MCF 10A (cell line): ENCODE results near the gene PLA2G4C. TPM values are rescaled to one million over a fixed set of nuclear protein-coding genes. Genes with fewer than 3 reads are reported as not detected.

Source experiments
- BruUV-seq: library from RNA; stranded (reverse); fragments of 400-500 nt; replicated peaks from 2 replicates; lab custom pipeline; 2021; lab: Mats Ljungman, UMichigan
- CTCF ChIA-PET: fragments of 300-600 bp; sonication (Branson Sonifier 250); formaldehyde crosslinking; extraction: SDS; loops from one replicate; lab custom pipeline; 2021; ENCODE audit warnings: antibody characterized with exemption, inconsistent platforms; lab: Yijun Ruan, JAX
- POLR2A ChIA-PET: fragments of 300-600, 350-650 bp; sonication (Branson Sonifier 250); formaldehyde crosslinking; extraction: SDS; loops from one replicate; lab custom pipeline; 2020; ENCODE audit warnings: antibody characterized with exemption, inconsistent platforms; lab: Yijun Ruan, JAX
- DNase-seq: peaks from one replicate; pipeline ENCODE4 v3.0.0-alpha.2; 2018; ENCODE audit not compliant: unreplicated experiment
- H3K27ac Mint-ChIP-seq: one replicate; pipeline ENCODE4 v1.8.0; 2022; ENCODE audit warnings: mild to moderate bottlenecking, low read depth, mixed read lengths; ENCODE audit not compliant: unreplicated experiment
- H3K27me3 Mint-ChIP-seq: one replicate; pipeline ENCODE4 v1.8.0; 2022; ENCODE audit warnings: mixed read lengths; ENCODE audit not compliant: insufficient read depth, unreplicated experiment
- H3K36me3 Mint-ChIP-seq: one replicate; pipeline ENCODE4 v1.8.0; 2022; ENCODE audit warnings: mild to moderate bottlenecking, moderate library complexity, mixed read lengths; ENCODE audit not compliant: insufficient read depth, unreplicated experiment
- H3K4me1 Mint-ChIP-seq: one replicate; pipeline ENCODE4 v1.8.0; 2022; ENCODE audit warnings: mixed read lengths; ENCODE audit not compliant: insufficient read depth, unreplicated experiment
- H3K4me3 Mint-ChIP-seq: one replicate; pipeline ENCODE4 v1.8.0; 2022; ENCODE audit warnings: mild to moderate bottlenecking, moderate library complexity, mixed read lengths; ENCODE audit not compliant: unreplicated experiment
- H3K9me3 Mint-ChIP-seq: one replicate; pipeline ENCODE4 v1.8.0; 2022; ENCODE audit warnings: mixed read lengths; ENCODE audit not compliant: unreplicated experiment
- intact Hi-C: fragments of 100-400 bp; cut with micrococcal nuclease; formaldehyde crosslinking; loops from 2 replicates; pipeline ENCODE4 v1.14.1; 2022
- total RNA-seq: library from RNA; stranded (reverse); gene quantifications from 2 replicates; pipeline ENCODE4 v1.2.3, GENCODE V29; 2022
- TF ChIP-seq, protein P1 (sequence below): fragments of 200-600 bp; IDR thresholded peaks from one replicate; pipeline ENCODE4 v1.8.0; 2022; ENCODE audit warnings: antibody characterized with exemption, mild to moderate bottlenecking; ENCODE audit not compliant: unreplicated experiment

Gene PLA2G4C
- total RNA-seq, 1 experiment from 2014 or later: 1.4 TPM

DNA sequence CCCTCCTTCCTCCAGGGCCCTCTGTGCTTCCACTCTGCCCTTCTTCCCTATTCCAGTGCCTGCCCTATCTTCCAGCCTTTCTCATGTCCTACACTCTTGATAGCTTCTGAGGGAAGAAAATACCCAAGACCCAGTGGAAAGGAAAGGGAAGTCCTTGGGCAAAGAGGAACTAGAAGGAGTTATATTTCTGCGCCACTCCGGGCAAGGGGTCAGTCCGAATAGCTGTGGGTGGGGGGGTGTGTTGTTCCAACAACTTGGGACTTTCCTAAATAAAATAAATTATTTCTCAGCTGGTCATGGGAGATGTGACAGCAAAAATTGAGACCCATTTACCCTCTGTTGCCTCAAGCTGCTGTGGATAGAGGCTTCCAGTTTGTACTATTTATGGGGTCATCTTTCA, 89.9 kb downstream of the PLA2G4C start:
- Mint-ChIP-seq H3K27ac (no peak overlapping the region), H3K9me3 (no peaks in the 10 kb centered on the region), H3K36me3 (no peaks in the 10 kb centered on the region), H3K4me3 (no peak overlapping the region), H3K4me1 (no peaks in the 10 kb centered on the region), H3K27me3 (peaks cover 94% of the 10 kb centered on the region)
- POLR2A ChIA-PET: no interaction called here
- intact Hi-C loops: no loop called here
- DNase-seq: no peak
- no TSS peak for BruUV-seq
- CTCF ChIA-PET: no interaction called here
- TF ChIP-seq, protein P1, sequence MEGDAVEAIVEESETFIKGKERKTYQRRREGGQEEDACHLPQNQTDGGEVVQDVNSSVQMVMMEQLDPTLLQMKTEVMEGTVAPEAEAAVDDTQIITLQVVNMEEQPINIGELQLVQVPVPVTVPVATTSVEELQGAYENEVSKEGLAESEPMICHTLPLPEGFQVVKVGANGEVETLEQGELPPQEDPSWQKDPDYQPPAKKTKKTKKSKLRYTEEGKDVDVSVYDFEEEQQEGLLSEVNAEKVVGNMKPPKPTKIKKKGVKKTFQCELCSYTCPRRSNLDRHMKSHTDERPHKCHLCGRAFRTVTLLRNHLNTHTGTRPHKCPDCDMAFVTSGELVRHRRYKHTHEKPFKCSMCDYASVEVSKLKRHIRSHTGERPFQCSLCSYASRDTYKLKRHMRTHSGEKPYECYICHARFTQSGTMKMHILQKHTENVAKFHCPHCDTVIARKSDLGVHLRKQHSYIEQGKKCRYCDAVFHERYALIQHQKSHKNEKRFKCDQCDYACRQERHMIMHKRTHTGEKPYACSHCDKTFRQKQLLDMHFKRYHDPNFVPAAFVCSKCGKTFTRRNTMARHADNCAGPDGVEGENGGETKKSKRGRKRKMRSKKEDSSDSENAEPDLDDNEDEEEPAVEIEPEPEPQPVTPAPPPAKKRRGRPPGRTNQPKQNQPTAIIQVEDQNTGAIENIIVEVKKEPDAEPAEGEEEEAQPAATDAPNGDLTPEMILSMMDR: no peak

DNA sequence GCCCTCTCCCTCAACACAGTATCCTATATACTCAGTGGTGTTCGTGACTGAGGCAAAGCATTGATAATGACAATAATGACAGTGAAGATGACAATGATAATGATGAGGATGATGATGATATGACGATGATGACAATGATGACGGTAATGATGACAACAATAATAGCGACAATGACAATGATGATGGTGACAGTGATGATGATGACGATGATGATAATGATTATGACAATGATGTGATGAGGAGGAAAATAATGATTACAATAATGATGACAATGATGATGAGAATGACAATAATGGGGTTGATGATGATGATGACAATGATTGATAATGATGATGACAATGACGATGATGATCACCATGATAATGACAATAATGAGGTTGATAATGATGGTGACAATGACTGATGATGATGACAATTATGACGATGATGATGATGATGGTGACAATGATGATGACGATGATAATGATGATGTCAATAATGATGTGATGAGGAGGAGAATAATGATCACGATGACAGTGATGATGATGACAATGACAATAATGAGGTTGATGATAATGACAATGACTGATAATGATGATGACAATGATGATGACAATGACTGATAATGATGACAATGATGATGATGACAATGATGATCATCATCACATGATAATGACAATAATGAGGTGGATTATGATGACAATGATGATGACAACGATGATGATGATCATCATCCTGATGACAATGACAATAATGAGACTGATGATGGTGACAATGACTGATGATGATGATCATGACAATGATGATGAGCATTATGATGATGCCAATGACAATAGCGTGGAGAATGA, 99.5 kb downstream of the PLA2G4C start:
- CTCF ChIA-PET: interaction anchor here (0.7 kb wide), 1 partner anchor 144 kb away, joined by 3 read pairs; no protein-coding TSS in a partner anchor
- peaks cover 7% of the 10 kb centered on the region for H3K9me3 Mint-ChIP-seq
- H3K27ac Mint-ChIP-seq: no peak overlapping the region
- H3K4me3 Mint-ChIP-seq: no peak overlapping the region
- intact Hi-C loops: no loop called here
- no TSS peak for BruUV-seq
- H3K36me3 Mint-ChIP-seq: no peaks in the 10 kb centered on the region
- H3K4me1 Mint-ChIP-seq: no peaks in the 10 kb centered on the region
- DNase-seq: no peak
- POLR2A ChIA-PET: no interaction called here
- TF ChIP-seq, protein P1: no peak
- peaks cover 17% of the 10 kb centered on the region for H3K27me3 Mint-ChIP-seq

DNA sequence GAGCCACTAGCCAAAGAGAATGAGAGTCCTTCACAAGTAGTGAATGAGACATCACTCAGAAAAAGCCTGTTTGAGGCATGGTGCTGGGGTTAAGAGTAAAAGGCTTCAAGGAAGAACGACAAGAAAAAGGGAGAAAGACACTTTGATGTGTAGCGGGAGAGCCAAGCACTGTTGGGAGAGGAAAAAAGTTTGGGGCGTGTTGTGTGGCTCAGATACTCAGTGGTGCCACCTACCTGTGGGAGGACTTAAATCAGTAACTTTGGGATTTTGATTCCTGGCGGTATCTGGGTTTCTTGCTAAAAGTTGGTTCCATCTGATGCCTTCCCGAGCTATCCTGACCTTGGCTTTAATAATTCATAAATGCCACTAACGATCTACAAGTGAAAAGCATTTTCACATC, 103.9 kb downstream of the PLA2G4C start:
- no peak for DNase-seq
- peaks cover 7% of the 10 kb centered on the region for H3K9me3 Mint-ChIP-seq
- no peaks in the 10 kb centered on the region for H3K4me1 Mint-ChIP-seq
- intact Hi-C loops: no loop called here
- peaks cover 31% of the 10 kb centered on the region for H3K27me3 Mint-ChIP-seq
- ChIA-PET POLR2A (no interaction called here), CTCF (interaction anchor here (0.8 kb wide), 1 partner anchor 33 kb away, joined by 3 read pairs; no protein-coding TSS in a partner anchor)
- TF ChIP-seq, protein P1: peak; percentile 23
- no TSS peak for BruUV-seq
- no peak overlapping the region for H3K27ac Mint-ChIP-seq
- H3K4me3 Mint-ChIP-seq: no peak overlapping the region
- H3K36me3 Mint-ChIP-seq: no peaks in the 10 kb centered on the region

DNA sequence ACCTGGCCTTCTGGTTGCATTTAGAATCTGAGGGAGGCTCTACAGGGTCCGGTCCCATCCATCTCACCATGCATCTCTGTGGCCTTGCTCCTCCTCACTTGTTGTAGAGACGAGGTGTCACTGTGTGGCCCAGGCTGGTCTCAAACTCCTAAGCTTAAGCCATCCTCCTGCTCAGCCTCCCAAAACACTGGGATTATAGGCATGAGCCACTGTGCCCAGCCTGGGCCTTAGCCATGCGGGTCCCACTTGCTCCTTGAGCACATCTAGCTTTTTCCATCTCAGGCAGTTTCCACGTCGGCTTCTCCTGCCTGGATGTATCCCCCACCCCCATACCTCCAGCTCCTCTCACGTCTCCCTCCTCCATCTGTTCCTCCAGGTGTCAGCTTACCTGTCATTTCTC, 106.4 kb downstream of the PLA2G4C start:
- Mint-ChIP-seq H3K27me3 (peaks cover 31% of the 10 kb centered on the region), H3K36me3 (no peaks in the 10 kb centered on the region), H3K4me3 (no peak overlapping the region), H3K9me3 (peaks cover 7% of the 10 kb centered on the region), H3K27ac (no peak overlapping the region), H3K4me1 (no peaks in the 10 kb centered on the region)
- CTCF ChIA-PET: interaction anchor here (0.5 to 0.6 kb wide), 2 partner anchors 85 to 148 kb away, joined by 3 read pairs; no protein-coding TSS in a partner anchor
- BruUV-seq: no TSS peak
- intact Hi-C loops: no loop called here
- TF ChIP-seq, protein P1: no peak
- POLR2A ChIA-PET: no interaction called here
- no peak for DNase-seq
